Smooth muscle cell of trachea (primary cell): ENCODE measurements around the gene SMOC2. TPM values are rescaled to one million over a fixed set of nuclear protein-coding genes. Genes with fewer than 3 reads are reported as not detected.

Experiments
- total RNA-seq: library from RNA; depleted of rRNA; stranded (reverse); fragments of >200 nt; gene quantifications from 2 replicates; pipeline ENCODE4 v1.2.1, GENCODE V29; 2014

SMOC2 gene, protein sequence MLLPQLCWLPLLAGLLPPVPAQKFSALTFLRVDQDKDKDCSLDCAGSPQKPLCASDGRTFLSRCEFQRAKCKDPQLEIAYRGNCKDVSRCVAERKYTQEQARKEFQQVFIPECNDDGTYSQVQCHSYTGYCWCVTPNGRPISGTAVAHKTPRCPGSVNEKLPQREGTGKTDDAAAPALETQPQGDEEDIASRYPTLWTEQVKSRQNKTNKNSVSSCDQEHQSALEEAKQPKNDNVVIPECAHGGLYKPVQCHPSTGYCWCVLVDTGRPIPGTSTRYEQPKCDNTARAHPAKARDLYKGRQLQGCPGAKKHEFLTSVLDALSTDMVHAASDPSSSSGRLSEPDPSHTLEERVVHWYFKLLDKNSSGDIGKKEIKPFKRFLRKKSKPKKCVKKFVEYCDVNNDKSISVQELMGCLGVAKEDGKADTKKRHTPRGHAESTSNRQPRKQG
- total RNA-seq: not detected in 2 replicates

DNA sequence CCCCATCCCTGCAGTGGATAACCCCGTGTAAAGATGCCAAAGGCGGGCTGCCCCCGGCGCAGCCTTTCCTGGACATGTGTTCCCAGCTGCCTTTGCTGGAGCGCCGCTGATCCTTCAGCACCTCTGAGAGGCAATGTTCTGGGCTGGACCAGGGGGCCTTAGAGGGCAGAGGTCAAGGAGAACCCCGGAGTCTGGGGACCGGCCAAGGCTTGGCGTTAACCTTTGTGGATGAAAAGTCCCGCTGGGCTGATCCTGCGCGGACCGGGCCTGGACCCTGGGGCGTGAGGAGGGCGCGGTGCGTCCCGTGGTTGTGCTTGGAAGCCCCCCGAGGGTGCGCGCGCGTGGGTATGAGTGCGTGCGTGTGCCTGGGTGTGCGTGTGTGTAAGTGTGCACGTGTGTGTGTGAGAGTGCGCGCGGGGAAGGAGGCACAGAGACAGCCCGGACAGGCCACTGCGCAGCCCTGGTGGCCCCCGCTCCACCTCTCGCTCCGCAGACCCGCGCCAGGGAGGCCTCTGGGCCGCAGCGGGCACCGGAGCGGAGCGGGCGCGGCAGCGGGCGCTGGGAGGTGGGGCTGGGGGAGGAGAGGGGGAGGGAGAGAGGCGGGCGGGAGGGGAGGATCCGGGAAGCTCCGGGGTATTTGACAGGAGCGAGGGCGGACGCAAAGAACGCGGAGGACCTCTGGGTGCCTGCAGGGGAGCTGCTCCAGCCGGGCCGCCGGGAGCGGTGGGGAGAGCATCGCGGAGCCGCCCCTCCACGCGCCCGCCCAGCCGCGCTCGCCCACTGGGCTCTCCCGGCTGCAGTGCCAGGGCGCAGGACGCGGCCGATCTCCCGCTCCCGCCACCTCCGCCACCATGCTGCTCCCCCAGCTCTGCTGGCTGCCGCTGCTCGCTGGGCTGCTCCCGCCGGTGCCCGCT, at the start of gene SMOC2:
SMOC2 (plus strand) TSS at position 665 of the 914 bp plus-strand sequence; CDS start at position 852, 187 bp downstream.

Other genes starting within 250 kb of the SMOC2 start
- gene DACT2, start 121.4 kb upstream of the SMOC2 start, total RNA-seq: not detected in 2 replicates